MM.1S (cell line): ENCODE measurements around the gene IMMP2L.

Experiments
- EZH2 ChIP-seq: fragments of 300-600 bp; sonication (generic); optimal IDR thresholded peaks from 2 replicates; pipeline ENCODE3; 2017; ENCODE audit warnings: low read depth, mild to moderate bottlenecking, antibody characterized with exemption, low read length, mixed read lengths
- EZH2phosphoT487 ChIP-seq: fragments of 300-600 bp; sonication (generic); IDR thresholded peaks from 2 replicates; pipeline ENCODE4 v1.6.1; 2018; ENCODE audit warnings: antibody characterized with exemption, low read length
- TF ChIP-seq, protein P1 (sequence below): fragments of 300-600 bp; sonication (generic); IDR thresholded peaks from 2 replicates; pipeline ENCODE4 v1.5.1; 2016; ENCODE audit warnings: antibody characterized with exemption, low read length, mixed read lengths

GRCh38 chr7:110852156-110852940 is 709.9 kb downstream of the IMMP2L start:
- TF ChIP-seq, protein P1, sequence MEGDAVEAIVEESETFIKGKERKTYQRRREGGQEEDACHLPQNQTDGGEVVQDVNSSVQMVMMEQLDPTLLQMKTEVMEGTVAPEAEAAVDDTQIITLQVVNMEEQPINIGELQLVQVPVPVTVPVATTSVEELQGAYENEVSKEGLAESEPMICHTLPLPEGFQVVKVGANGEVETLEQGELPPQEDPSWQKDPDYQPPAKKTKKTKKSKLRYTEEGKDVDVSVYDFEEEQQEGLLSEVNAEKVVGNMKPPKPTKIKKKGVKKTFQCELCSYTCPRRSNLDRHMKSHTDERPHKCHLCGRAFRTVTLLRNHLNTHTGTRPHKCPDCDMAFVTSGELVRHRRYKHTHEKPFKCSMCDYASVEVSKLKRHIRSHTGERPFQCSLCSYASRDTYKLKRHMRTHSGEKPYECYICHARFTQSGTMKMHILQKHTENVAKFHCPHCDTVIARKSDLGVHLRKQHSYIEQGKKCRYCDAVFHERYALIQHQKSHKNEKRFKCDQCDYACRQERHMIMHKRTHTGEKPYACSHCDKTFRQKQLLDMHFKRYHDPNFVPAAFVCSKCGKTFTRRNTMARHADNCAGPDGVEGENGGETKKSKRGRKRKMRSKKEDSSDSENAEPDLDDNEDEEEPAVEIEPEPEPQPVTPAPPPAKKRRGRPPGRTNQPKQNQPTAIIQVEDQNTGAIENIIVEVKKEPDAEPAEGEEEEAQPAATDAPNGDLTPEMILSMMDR = no peak
- TF ChIP-seq EZH2 = no peak
- no peak for TF ChIP-seq EZH2phosphoT487
